Measurements from ENCODE around the gene FGD2.

Gene FGD2, protein sequence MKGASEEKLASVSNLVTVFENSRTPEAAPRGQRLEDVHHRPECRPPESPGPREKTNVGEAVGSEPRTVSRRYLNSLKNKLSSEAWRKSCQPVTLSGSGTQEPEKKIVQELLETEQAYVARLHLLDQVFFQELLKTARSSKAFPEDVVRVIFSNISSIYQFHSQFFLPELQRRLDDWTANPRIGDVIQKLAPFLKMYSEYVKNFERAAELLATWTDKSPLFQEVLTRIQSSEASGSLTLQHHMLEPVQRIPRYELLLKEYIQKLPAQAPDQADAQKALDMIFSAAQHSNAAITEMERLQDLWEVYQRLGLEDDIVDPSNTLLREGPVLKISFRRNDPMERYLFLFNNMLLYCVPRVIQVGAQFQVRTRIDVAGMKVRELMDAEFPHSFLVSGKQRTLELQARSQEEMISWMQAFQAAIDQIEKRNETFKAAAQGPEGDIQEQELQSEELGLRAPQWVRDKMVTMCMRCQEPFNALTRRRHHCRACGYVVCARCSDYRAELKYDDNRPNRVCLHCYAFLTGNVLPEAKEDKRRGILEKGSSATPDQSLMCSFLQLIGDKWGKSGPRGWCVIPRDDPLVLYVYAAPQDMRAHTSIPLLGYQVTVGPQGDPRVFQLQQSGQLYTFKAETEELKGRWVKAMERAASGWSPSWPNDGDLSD

DNA sequence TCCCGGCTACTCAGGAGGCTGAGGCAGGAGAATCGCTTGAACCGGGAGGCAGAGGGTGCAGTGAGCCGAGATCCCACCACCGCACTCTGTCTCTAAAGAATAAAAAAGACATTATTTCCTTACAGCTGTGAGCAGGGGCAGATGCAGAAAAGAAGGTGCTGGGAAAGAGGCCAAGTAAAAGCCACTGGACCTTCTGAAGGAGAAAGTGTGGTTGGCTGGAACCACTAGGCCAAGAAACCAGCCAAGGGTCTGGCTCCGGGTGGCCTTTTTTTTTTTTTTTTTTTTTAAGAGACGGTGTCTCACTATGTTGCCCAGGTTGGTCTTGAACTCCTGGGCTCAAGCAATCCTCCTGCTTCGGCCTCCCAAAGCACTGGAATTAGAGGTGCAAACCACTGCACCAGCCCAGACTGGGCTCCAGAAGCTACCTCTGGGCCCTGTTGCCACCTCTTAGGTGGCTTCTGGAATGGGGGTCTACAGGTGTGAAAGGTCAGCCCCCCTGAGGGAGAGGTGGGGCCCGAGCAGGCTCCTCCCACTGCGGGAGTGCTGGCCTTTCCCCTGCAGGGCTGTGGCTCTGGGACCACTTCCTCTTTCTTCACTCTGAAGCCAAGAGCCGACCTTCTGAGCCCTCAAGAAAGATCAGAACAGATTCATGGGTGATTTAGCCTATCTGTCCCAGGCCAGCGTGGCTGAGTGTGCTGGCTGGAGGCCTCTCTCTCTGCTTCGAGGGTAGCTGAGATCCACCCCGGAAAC lies at the start of gene FGD2:
FGD2 (plus strand) TSS at position 595 of the 750 bp plus-strand sequence. CDS start 163 bp downstream, outside the sequence.
- no peak for DNase-seq (ENCODE audit: low spot score)

DNA sequence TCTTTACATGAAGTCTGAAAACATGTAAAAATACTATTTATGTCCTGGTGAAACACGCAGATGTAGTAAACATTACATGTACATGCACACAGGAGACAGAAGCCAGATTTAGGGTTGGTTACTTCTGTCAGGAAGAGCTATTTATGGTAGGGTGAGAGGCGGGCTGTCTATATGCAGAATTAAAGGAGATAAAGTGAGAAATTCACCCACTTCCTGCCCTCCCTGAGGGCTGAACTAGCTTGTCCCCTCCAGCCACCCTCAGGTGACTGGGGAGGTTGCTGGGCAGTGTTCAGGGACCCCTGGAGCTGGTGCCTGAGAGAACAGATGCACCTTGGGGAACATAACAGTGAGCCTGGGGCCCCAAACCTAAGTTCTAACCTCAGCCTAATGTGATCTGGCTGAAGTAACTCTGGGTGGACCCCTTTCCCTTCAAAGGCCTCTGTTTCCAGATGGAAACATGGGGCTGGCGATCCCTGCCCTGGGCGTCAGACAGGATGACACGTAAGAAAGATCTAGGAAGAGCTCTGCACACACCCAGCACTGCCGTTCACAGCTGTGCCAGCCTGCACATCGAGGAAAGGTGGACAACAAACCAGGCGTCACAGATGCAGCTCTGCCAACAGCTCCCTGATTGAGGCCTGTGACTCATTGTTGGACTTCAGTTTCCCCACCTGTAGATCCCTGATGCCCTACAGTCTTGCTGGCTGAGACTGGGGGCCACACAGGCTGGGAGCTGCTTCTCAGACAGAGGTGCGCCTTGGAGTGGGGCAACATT lies 49.6 kb upstream of the FGD2 start:
- DNase-seq (ENCODE audit: low spot score): no peak

DNA sequence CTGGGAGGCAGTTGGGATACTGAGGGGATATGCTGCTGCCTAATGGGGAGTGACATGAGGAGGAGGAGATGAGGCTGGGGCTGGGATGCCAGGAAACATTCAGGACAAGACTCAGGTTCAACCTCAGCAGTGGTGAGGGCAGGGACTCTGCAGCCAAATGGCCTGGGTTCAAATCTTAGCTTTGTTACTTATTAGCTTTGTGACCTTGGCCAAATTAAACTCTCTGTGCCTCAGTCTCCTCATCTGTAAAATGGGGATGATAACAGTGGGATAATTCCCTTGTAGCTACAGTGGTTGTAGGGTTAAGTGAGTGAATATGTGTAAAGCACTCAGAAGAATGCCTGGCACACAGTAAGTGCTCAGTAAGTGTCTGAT lies 49.0 kb upstream of the FGD2 start:
- DNase-seq (ENCODE audit: low spot score): no peak

DNA sequence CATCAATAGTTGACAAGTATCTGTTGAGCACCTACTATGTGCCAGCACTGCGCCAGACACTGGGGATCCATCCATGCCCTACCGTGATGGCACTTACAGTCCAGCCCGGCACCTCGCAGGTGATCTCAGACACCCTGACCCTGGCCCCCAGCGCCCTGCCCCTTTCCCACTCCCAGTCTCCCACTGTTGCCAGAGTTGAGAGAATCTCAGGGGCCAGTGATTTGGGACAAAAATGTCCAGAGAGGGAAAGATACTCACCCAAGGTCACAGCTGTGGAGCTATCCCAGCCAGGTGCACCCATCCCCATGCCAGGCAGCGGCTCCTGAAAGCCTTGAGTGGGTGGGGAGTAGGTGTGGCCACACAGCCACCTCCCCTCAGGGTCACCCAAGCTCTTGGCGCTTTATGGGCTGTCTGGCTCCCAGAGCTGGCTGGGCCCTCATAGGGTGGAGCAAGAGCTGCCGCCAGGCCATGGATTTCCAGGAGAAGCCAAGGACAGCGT lies 47.6 kb upstream of the FGD2 start:
- no peak for DNase-seq (ENCODE audit: low spot score)

DNA sequence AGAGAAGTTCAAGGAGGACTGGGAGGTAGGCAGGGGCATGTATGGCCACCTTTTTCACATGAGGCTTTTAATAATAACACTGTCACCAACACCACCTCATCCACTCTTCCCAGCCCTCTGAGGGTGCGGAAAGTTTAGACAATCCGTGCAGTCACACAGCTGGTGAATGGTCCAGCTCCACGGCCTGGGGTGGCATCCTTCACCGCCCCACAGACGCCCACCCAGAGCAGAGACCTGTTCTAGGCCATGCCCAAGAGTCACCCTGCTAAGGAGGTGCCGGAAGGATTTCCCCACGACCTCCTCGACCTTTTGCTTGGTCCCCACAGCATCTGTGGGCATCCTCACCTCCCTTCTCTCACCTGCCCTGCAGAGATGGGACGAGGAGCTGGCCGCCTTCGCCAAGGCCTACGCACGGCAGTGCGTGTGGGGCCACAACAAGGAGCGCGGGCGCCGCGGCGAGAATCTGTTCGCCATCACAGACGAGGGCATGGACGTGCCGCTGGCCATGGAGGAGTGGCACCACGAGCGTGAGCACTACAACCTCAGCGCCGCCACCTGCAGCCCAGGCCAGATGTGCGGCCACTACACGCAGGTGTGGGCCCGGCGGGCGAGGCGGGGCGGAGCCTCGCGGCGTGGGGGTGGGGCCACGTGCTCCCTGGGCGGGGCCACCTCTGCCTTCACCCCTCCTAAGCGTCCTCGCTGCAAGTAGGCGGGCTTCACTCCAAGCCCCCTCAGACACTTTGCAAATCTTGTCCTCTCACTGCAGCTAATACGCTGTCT lies 46.5 kb upstream of the FGD2 start:
- no peak for DNase-seq (ENCODE audit: low spot score)

DNA sequence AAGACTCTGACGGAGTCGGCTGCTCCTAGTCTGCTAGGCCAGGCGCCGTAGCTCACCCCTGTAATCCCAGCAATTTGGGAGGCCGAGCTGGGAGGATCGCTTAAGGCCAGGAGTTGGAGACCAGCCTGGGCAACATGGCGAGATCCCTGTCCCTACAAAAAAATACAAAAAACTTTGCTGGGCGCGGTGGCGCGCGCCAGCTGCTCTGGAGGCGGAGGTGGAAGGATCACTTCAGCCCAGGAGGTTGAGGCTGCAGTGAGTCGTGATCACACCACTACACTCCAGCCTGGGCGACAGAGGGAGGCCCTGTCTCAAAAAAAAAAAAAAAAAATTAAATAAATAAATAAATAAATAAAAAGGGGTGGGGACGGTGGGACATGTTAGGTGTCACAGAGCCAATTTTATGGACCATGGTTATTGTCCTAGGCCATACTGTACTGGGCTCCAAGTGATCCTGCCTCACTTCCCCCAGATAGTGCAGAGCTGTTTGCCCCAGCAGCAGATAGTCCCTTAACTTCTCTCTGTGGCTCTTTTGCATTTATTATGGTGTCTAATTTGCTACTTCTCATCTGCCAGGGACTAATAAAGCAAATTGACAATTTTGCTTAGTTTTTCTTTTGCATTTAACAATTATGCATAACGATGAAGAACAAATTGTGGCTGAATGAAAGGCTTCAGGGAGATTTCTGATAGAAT lies 45.8 kb upstream of the FGD2 start:
- DNase-seq (ENCODE audit: low spot score): no peak

DNA sequence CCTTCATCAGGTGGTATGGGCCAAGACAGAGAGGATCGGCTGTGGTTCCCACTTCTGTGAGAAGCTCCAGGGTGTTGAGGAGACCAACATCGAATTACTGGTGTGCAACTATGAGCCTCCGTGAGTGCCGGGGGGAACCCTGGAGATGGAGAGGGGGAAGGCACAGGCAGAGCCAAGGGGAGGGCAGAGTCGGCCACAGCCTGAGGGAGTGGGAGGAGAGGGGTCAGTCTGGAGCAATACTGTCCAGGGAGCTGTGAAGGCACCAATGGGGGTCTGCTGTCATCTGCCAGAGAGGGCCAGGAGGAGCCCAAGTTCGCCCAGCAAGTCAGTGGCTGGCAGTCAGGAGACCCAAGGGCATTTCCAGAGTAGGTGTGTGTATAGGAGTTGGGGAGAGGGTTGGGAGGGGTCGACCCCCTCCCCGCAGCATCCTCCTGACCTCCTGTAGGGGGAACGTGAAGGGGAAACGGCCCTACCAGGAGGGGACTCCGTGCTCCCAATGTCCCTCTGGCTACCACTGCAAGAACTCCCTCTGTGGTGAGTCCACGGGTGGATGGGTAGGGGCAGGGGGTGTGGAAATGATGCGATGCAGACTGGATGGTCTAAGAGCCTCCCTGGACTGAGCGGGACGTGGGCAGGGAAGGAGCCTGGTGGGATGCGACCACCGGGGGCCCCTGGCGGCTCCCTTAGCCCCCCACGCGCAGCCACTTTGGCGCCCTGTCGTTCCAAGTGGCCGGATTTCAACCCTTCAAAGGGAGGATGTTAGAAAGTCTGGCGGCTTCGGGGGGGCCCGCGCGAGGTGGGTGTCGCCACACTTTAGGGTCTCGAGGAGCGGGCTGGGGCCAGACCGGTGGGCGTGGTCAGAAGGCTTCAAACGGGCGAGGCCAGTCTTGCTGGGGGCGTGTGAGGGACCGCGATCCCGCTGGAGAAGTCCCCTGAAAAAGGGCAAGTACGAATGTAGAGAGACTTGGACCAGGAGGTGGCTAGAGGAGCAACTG lies 43.7 kb upstream of the FGD2 start:
- DNase-seq (ENCODE audit: low spot score): no peak

DNA sequence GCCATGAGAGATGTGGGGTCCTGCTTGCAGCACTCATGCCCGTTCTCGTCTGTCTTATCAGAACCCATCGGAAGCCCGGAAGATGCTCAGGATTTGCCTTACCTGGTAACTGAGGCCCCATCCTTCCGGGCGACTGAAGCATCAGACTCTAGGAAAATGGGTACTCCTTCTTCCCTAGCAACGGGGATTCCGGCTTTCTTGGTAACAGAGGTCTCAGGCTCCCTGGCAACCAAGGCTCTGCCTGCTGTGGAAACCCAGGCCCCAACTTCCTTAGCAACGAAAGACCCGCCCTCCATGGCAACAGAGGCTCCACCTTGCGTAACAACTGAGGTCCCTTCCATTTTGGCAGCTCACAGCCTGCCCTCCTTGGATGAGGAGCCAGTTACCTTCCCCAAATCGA lies 42.6 kb upstream of the FGD2 start:
- peak; percentile 85 for DNase-seq (ENCODE audit: low spot score)

DNA sequence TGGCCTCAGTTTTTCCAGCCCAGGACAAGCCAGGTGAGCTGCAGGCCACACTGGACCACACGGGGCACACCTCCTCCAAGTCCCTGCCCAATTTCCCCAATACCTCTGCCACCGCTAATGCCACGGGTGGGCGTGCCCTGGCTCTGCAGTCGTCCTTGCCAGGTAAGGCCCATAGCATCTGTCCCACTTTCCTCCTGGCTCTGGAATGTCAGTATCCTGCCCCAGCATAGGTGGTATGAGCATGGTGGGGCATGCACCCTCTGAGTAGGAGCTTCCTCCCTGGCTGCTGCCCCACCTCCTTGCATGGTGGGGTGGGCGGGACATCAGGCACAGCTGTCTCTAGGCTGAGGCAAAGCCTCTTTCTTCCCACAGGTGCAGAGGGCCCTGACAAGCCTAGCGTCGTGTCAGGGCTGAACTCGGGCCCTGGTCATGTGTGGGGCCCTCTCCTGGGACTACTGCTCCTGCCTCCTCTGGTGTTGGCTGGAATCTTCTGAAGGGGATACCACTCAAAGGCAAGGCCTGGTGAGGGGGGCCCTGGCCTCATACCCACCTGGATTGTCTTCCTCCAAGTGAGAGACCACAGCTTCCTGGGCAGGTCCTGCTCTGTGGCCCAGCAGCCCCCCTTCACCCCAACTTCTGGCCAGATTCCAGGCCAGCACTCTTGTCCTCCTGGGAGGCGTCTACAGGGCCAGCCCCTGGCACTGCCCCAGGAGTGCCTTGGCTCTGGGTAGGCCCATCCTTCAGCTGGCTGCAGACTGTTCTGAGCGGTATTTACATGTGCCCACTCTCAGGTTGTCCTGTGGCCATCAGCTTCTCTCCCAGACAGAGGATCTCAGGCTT lies 41.8 kb upstream of the FGD2 start:
- DNase-seq (ENCODE audit: low spot score): no peak

DNA sequence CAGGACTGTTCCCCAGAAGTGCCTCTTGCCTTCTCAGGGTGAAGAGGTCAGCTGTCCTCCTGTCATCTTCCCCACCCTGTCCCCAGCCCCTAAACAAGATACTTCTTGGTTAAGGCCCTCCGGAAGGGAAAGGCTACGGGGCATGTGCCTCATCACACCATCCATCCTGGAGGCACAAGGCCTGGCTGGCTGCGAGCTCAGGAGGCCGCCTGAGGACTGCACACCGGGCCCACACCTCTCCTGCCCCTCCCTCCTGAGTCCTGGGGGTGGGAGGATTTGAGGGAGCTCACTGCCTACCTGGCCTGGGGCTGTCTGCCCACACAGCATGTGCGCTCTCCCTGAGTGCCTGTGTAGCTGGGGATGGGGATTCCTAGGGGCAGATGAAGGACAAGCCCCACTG lies 41.1 kb upstream of the FGD2 start:
- DNase-seq (ENCODE audit: low spot score): no peak

DNA sequence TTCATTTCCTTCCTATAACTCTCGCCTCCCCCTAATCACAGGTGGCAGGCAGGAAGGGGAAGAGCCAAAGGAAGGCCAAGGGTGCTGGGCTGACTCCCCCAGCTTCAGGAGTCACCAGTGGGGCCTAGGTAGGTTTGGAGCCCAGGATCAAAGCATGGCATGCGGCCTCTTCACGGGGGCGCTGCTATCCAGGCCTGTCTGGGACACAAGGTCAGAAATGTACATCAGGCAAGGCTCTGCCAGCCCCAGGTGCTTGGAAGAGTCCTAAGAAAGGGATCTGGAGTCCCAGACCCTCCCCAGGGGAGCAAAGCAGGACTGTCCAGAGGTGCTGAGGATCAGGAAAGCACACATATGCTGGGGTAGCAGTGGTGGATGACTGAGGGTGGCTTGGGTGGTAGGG lies 40.5 kb upstream of the FGD2 start:
- no peak for DNase-seq (ENCODE audit: low spot score)

DNA sequence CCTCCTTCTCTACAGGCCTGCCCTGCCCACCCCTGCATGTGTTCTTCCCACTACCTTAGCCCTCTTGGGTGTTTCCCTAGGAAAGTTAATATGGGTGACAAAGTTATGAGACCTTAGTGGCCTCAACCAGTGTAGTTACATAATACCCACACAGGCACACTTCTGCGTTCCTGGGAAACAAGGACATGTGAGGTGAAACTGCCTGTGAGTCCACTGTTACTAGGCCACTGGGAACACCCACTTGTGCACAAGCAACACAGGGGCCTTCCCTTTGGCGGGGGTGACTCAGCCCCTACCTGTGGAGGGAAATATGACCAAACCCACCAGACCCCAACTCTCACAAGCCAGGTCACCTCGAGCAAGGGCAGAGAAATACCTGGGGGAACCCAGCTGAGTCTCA lies 38.2 kb upstream of the FGD2 start:
- no peak for DNase-seq (ENCODE audit: low spot score)

DNA sequence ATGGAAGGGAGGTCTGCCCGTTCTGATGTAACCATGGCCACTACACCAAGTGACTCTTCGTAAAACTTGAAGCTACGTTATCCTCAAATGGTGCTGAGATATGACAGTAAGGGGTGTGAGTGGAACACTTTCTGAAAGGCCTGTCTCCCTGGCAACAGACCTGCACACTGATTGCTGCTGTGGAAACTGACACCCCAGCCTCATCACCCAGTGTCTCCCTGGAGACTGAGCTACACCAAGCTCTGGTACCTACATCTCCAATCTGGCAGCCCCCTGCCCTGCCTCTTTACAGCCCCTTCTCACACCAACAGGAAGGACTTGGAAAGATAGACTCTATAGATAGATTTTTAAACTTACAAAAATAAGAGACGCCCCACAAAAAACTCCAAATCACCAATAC lies 37.7 kb upstream of the FGD2 start:
- DNase-seq (ENCODE audit: low spot score): no peak

DNA sequence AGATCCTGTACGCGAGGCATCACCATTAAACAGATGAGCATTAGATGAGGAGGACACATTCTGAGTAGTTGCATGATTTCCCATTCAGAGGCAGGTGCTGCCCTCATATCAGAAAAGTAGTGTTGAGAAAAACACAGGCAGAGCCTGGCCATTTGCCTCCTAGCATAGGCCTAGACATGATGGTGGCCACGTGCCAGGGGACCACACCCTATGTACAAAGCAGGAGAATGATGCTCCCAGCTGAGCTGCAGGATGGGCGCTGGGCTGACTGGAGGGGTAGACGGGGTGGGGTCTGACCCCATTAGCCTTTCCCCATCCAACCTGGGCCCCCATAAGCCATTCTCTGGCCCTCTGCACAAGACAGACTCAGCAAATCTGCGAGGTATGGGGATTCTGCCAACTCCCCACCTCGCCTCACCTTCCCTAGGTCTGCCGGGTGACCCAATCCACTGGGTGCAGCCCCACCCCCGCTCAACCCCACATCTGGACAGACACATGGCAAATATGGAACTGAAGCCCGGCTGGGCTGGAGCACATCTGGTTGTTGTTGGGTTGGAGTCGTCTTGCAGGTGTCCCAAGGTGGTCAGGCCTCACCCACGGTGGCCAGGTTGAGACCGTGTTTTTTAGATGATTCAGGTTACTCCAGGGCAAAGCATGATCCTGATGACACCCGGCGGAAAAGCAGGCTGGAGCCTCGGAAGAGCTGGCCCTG lies 37.0 kb upstream of the FGD2 start:
- no peak for DNase-seq (ENCODE audit: low spot score)

DNA sequence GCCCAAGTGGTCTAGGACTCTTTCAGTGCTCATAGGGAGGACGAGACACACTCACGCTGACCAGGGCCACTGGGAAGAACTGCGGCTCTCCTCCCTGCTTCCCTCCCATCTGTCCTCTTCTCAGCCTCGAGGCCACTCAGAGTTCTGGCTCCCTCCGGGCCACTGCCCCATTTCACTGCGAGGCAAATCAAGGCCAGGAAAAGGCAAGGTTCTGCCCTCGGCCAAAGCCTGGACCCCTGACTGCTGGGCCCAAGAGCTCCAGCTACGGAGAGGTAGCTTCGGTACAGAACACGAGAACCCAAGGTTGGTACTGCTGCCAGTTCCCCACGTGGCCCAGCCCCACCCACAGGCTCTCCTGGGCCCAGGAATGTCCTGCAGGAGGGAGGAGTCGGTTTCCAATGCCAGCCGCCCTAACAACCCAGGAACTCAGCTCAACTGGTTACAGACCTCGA lies 36.2 kb upstream of the FGD2 start:
- no peak for DNase-seq (ENCODE audit: low spot score)

DNA sequence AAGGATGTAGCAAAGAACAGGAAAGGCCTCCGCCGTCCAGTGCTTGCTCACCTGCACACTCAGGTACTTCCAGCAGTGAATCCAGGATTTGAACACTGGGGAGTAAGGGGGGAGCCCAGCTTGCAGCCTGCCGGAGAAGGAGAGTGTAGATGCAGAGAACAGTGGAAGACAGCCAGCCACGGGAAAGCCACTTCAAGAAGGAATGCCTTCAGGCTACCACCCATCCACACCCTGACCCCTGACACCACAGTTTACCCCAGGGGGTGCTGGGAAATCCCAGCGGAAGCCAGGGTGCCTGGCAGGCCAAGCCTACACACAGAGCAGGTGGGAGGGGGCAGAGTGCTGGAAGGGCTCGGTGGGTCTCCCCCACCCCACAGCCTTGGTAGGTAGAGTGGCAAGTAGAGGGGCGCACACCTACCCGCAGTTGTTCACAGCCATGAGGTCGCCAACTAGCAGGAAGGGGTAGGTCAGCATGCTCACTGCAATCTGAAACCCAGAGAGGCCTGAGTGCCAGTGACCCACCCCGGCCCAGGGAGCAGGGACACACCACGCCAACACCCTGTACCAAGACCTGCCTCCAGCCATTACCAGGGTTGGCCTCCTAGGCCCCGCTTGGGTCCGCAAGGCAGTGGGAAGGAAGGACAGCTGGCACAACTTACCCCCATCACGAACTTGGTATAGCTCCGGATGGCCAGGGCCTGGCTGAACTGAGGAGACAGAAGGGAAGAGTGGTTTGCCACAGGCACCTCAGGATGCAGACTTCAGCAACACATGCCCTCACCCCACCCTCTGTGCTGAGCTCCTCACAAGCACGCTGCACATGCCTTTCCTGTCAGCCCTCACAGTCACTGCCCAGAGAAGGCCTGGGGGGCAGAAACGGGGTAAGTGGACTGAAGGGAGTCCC lies 35.2 kb upstream of the FGD2 start:
- no peak for DNase-seq (ENCODE audit: low spot score)

Data from activated CD4-positive, alpha-beta T cell treated with anti-CD3 and anti-CD28 coated beads, Interleukin-2, Interleukin-4, amounts not matched to agents 100 ng/mL and 50 ng/mL, durations not matched to agents 16 hours and 8 hours (primary cell).